ENCODE results near the gene HS6ST2.

Gene HS6ST2

GRCh38 chrX:132861076-132861475, 97.4 kb downstream of the HS6ST2 start:
- H3K27ac ChIP-seq (ENCODE audit: low read length): no peak overlapping the region

GRCh38 chrX:132860200-132860599, 98.2 kb downstream of the HS6ST2 start:
- H3K9ac ChIP-seq (ENCODE audit: low read length): no peak overlapping the region
- no peaks in the 10 kb centered on the region for H3K36me3 ChIP-seq (replicated peaks; ENCODE audit: insufficient read depth, low read length)
- no peaks in the 10 kb centered on the region for H3K9me3 ChIP-seq (replicated peaks; ENCODE audit: insufficient read depth, low read length)
- H4K20me1 ChIP-seq (ENCODE audit: insufficient read depth, low read length): no peaks in the 10 kb centered on the region
- peak; percentile 52 for DNase-seq
- H3K4me3 ChIP-seq (ENCODE audit: low read length): no peak overlapping the region
- peaks cover 15% of the 10 kb centered on the region for H3K4me1 ChIP-seq (ENCODE audit: low read length)
- no peak overlapping the region for H2AFZ ChIP-seq (ENCODE audit: low read length)
- TF ChIP-seq EZH2 (optimal IDR thresholded peaks at IDR 0.05; ENCODE audit: low read depth, low read length): no peak
- no peak for TF ChIP-seq EZH2phosphoT487 (IDR thresholded peaks at IDR 0.05; ENCODE audit: low read length)
- TF ChIP-seq, protein P1, sequence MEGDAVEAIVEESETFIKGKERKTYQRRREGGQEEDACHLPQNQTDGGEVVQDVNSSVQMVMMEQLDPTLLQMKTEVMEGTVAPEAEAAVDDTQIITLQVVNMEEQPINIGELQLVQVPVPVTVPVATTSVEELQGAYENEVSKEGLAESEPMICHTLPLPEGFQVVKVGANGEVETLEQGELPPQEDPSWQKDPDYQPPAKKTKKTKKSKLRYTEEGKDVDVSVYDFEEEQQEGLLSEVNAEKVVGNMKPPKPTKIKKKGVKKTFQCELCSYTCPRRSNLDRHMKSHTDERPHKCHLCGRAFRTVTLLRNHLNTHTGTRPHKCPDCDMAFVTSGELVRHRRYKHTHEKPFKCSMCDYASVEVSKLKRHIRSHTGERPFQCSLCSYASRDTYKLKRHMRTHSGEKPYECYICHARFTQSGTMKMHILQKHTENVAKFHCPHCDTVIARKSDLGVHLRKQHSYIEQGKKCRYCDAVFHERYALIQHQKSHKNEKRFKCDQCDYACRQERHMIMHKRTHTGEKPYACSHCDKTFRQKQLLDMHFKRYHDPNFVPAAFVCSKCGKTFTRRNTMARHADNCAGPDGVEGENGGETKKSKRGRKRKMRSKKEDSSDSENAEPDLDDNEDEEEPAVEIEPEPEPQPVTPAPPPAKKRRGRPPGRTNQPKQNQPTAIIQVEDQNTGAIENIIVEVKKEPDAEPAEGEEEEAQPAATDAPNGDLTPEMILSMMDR (IDR thresholded peaks at IDR 0.05; ENCODE audit: low read length): no peak
- no peak overlapping the region for H3K4me2 ChIP-seq (ENCODE audit: low read depth, low read length)
- no peaks in the 10 kb centered on the region for H3K27me3 ChIP-seq (replicated peaks; ENCODE audit: insufficient read depth, low read length)
- H3K79me2 ChIP-seq (ENCODE audit: low read length): no peaks in the 10 kb centered on the region
- no peaks in the 10 kb centered on the region; the same call in 1 of the 2 replicates for H3F3A ChIP-seq (ENCODE audit: insufficient read depth, low read length)
- H3K27ac ChIP-seq (ENCODE audit: low read length): no peak overlapping the region
- H3K9me2 ChIP-seq (replicated peaks; ENCODE audit: insufficient read depth, low read length): no peaks in the 10 kb centered on the region

More at GRCh38 chrX:132861076-132861475, 97.4 kb downstream of the HS6ST2 start:
- Histone ChIP-seq H3K9ac (ENCODE audit: low read length) (no peak overlapping the region), H3K4me2 (ENCODE audit: low read depth, low read length) (no peak overlapping the region), H4K20me1 (ENCODE audit: insufficient read depth, low read length) (no peaks in the 10 kb centered on the region), H3K27me3 (replicated peaks; ENCODE audit: insufficient read depth, low read length) (no peaks in the 10 kb centered on the region), H3K4me1 (ENCODE audit: low read length) (peaks cover 9% of the 10 kb centered on the region), H3F3A (ENCODE audit: insufficient read depth, low read length) (no peaks in the 10 kb centered on the region; the same call in 1 of the 2 replicates), H3K79me2 (ENCODE audit: low read length) (no peaks in the 10 kb centered on the region), H3K36me3 (replicated peaks; ENCODE audit: insufficient read depth, low read length) (no peaks in the 10 kb centered on the region), H2AFZ (ENCODE audit: low read length) (no peak overlapping the region), H3K4me3 (ENCODE audit: low read length) (no peak overlapping the region), H3K9me3 (replicated peaks; ENCODE audit: insufficient read depth, low read length) (no peaks in the 10 kb centered on the region), H3K9me2 (replicated peaks; ENCODE audit: insufficient read depth, low read length) (no peaks in the 10 kb centered on the region)
- TF ChIP-seq, protein P1 (IDR thresholded peaks at IDR 0.05; ENCODE audit: low read length): no peak
- TF ChIP-seq EZH2 (optimal IDR thresholded peaks at IDR 0.05; ENCODE audit: low read depth, low read length) (no peak), EZH2phosphoT487 (IDR thresholded peaks at IDR 0.05; ENCODE audit: low read length) (no peak)
- DNase-seq: no peak

DNA sequence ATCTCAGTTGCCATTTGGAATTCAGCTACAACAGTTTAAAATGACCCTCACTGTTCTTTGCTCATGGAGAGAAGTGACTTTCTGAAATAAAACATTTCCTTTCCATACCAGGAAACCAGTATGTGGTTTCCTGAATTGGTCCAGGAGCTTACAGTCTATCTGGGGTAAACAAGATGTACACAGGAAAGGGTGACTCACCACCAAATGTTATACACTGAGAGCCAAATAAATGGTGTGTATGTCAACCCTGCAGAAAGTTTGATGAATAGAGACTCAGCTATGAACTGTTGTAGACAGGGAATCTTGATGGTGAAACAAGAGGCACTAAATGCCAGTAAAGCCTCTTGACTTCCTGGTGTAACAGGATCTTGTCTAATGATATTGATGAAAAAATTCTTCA, 100.4 kb downstream of the HS6ST2 start:
- Histone ChIP-seq H3K4me1 (ENCODE audit: low read length) (peaks cover 18% of the 10 kb centered on the region), H3F3A (ENCODE audit: insufficient read depth, low read length) (no peaks in the 10 kb centered on the region; the same call in 1 of the 2 replicates), H3K4me2 (ENCODE audit: low read depth, low read length) (no peak overlapping the region), H3K27me3 (replicated peaks; ENCODE audit: insufficient read depth, low read length) (no peaks in the 10 kb centered on the region), H3K4me3 (ENCODE audit: low read length) (no peak overlapping the region), H3K79me2 (ENCODE audit: low read length) (no peaks in the 10 kb centered on the region), H3K36me3 (replicated peaks; ENCODE audit: insufficient read depth, low read length) (no peaks in the 10 kb centered on the region), H3K9me2 (replicated peaks; ENCODE audit: insufficient read depth, low read length) (no peaks in the 10 kb centered on the region), H4K20me1 (ENCODE audit: insufficient read depth, low read length) (no peaks in the 10 kb centered on the region), H3K27ac (ENCODE audit: low read length) (no peak overlapping the region), H3K9ac (ENCODE audit: low read length) (no peak overlapping the region), H2AFZ (ENCODE audit: low read length) (no peak overlapping the region), H3K9me3 (replicated peaks; ENCODE audit: insufficient read depth, low read length) (no peaks in the 10 kb centered on the region)
- peak; percentile 24 for DNase-seq
- TF ChIP-seq, protein P1 (IDR thresholded peaks at IDR 0.05; ENCODE audit: low read length): no peak
- no peak for TF ChIP-seq EZH2 (optimal IDR thresholded peaks at IDR 0.05; ENCODE audit: low read depth, low read length)
- no peak for TF ChIP-seq EZH2phosphoT487 (IDR thresholded peaks at IDR 0.05; ENCODE audit: low read length)

Measured in MM.1S (cell line).